PFSK-1 (cell line): ENCODE measurements around the gene OPCML.

Experiments
- FOXP2 ChIP-seq: optimal IDR thresholded peaks from 2 replicates; pipeline ENCODE3; 2011; ENCODE audit warnings: borderline replicate concordance, control low read depth, inconsistent platforms; ENCODE audit not compliant: insufficient read depth; ENCODE audit errors: extremely low read length, extremely low read depth
- POLR2AphosphoS5 ChIP-seq: IDR thresholded peaks from 2 replicates; pipeline ENCODE4 v1.6.1; 2012; ENCODE audit warnings: low read depth, mild to moderate bottlenecking, control low read depth, low read length, moderate library complexity
- SIN3A ChIP-seq: IDR thresholded peaks from 2 replicates; pipeline ENCODE4 v1.6.1; 2012; ENCODE audit warnings: mild to moderate bottlenecking, low read length, moderate library complexity, borderline replicate concordance; ENCODE audit not compliant: insufficient read depth
- TAF1 ChIP-seq: IDR thresholded peaks from 2 replicates; pipeline ENCODE4 v1.6.1; 2012; ENCODE audit warnings: low read length, control low read depth, borderline replicate concordance; ENCODE audit not compliant: insufficient read depth
- TF ChIP-seq, protein P1 (sequence below), 2 experiments: IDR thresholded peaks; 2 replicates each; pipeline versions ENCODE4 v1.6.1 to v1.8.0; 2011 to 2012; ENCODE audit warnings: low read depth in 2 of 2, low read length in 2 of 2, control low read depth in 1 of 2, inconsistent platforms in 1 of 2, mild to moderate bottlenecking in 1 of 2, moderate library complexity in 1 of 2; ENCODE audit not compliant: insufficient read depth in 1 of 2

The OPCML gene

DNA sequence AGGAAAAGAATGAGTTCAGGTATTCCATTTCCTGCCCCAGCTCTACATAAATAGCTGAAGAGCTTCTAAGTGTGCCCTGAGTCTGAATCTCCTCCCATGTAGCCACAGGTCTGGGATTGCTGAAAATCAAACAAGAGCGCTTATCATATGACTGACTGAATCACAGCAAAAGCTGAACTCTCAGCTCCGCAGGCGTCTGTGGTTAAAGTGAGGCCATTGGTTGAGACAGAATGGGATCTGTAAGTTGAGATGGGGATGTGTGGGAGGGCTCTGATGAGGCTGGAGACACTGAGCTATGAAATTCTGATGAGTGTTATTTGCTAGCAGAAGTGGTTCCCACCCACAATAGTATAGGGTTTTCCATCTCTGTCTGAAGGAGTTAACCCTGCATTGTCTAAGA lies 637.0 kb downstream of the OPCML start:
- TF ChIP-seq FOXP2 (no peak), POLR2AphosphoS5 (no peak), SIN3A (no peak), TAF1 (no peak)
- TF ChIP-seq, protein P1, sequence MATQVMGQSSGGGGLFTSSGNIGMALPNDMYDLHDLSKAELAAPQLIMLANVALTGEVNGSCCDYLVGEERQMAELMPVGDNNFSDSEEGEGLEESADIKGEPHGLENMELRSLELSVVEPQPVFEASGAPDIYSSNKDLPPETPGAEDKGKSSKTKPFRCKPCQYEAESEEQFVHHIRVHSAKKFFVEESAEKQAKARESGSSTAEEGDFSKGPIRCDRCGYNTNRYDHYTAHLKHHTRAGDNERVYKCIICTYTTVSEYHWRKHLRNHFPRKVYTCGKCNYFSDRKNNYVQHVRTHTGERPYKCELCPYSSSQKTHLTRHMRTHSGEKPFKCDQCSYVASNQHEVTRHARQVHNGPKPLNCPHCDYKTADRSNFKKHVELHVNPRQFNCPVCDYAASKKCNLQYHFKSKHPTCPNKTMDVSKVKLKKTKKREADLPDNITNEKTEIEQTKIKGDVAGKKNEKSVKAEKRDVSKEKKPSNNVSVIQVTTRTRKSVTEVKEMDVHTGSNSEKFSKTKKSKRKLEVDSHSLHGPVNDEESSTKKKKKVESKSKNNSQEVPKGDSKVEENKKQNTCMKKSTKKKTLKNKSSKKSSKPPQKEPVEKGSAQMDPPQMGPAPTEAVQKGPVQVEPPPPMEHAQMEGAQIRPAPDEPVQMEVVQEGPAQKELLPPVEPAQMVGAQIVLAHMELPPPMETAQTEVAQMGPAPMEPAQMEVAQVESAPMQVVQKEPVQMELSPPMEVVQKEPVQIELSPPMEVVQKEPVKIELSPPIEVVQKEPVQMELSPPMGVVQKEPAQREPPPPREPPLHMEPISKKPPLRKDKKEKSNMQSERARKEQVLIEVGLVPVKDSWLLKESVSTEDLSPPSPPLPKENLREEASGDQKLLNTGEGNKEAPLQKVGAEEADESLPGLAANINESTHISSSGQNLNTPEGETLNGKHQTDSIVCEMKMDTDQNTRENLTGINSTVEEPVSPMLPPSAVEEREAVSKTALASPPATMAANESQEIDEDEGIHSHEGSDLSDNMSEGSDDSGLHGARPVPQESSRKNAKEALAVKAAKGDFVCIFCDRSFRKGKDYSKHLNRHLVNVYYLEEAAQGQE (IDR thresholded peaks at IDR 0.05; ENCODE audit: insufficient read depth in 1 of 2, low read depth in 2 of 2, low read length in 2 of 2): no peak

DNA sequence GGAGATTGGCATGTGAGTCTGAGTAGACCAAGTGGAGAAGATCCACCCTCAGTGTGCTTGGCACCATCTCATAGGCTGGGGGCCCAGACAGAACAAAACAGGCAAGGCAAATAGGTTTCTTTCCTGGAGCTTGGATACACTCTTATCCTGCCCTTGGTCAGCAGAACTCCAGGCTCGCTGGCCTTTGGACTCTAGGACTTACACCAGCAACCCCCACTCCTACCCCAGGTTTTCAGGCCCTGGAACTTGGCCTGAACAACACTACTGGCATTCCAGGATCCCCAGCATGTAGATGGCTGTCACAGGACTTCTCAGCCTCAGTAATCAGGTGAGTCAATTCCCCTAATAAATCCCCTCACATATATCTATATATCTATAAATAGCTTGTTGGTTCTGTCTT lies 637.7 kb downstream of the OPCML start:
- TF ChIP-seq POLR2AphosphoS5 (no peak), TAF1 (no peak), SIN3A (no peak), FOXP2 (no peak)
- TF ChIP-seq, protein P1 (IDR thresholded peaks at IDR 0.05; ENCODE audit: insufficient read depth in 1 of 2, low read depth in 2 of 2, low read length in 2 of 2): no peak

DNA sequence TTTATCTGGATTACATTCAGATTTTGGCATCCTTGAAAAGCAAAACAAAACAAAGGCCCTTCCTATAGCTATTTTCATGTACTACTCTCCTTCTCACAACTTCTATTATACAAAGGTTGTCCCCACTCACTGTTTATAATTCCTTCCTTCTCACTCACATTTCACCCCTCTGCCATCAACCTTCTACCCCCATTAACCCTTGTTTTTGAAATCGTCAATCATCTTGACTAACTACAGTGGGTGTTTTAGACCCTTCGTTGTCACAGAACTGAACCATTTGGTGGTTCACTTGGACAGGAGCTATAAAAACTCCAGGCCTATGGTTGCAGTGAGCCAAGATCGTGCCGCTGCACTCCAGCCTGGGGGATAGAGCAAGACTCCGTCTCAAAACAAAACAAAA lies 639.4 kb downstream of the OPCML start:
- TF ChIP-seq POLR2AphosphoS5 (no peak), SIN3A (no peak), FOXP2 (no peak), TAF1 (no peak)
- TF ChIP-seq, protein P1 (IDR thresholded peaks at IDR 0.05; ENCODE audit: insufficient read depth in 1 of 2, low read depth in 2 of 2, low read length in 2 of 2): no peak

DNA sequence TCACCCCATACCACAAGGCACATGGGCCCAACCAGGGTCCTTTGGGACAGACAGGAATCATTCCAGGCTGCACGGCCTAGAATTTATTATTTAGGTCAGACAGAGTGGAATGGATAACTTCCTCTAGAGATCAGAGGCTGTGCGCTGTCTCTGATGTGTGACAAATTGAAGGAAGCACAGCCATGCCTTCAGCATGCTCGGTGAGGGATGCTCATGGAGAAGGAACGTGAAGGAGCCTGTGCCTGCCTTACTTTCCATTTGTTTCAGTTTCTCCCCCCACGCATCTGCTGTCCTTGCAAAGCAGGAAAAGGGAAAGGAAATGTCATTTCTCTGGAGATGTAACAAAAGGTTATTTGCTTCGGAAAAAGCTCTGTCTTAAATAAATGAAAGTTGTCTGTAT lies 644.1 kb downstream of the OPCML start:
- no peak for TF ChIP-seq TAF1
- no peak for TF ChIP-seq FOXP2
- no peak for TF ChIP-seq SIN3A
- TF ChIP-seq, protein P1 (IDR thresholded peaks at IDR 0.05; ENCODE audit: insufficient read depth in 1 of 2, low read depth in 2 of 2, low read length in 2 of 2): no peak
- no peak for TF ChIP-seq POLR2AphosphoS5

DNA sequence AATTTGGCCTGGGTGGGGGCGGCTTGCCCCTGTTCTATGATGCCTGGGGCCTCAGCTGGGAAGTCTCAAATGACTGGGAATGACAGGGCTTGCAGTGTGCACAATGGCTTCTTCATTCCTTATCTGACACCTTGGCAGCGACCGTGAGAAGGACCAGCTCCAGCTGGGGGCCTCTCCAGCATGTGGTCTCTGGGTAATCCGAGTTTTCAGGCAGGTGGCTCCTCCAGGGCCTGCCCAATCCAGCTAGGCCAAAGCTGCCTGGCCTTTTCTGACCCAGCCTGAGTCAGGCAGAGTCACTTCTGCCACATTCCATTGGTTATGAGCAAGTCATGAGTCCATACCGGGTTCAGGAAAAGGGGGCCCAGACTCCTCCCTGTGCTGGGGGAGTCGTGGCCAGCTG lies 646.0 kb downstream of the OPCML start:
- TF ChIP-seq SIN3A: no peak
- no peak for TF ChIP-seq FOXP2
- no peak for TF ChIP-seq POLR2AphosphoS5
- TF ChIP-seq, protein P1 (IDR thresholded peaks at IDR 0.05; ENCODE audit: insufficient read depth in 1 of 2, low read depth in 2 of 2, low read length in 2 of 2): no peak
- no peak for TF ChIP-seq TAF1
